ENCODE results near the gene PDGFC.

The PDGFC gene

DNA sequence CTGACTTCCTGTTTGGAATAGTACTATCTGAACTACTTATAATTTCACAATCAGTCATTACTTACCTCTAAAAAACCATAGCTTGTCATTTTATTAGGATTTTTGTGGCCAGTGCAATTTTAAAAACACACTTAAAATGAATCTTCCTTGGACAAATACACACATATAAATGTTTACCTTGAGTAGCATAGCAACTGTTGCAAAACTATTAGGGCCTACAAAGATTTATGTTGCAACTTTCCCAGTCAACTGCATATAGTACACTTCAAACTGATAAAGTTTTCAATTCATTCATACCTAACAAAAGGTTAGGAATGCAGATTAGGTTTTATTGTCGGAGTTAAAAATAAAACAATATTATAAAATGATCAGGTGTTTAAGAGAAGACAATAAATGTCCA is 193.0 kb downstream of the PDGFC start:
- Histone ChIP-seq H3K27ac (ENCODE audit: insufficient read depth in 1 of 2, low read depth in 1 of 2, low read length in 2 of 2, poor library complexity in 1 of 2, severe bottlenecking in 2 of 2) (no peak overlapping the region), H3K36me3 (ENCODE audit: control insufficient read depth in 4 of 4, insufficient read depth in 4 of 4, low read length in 3 of 4) (peaks cover 4 to 7% (median 4%) of the 10 kb centered on the region in 4 experiments), H3K9me3 (ENCODE audit: control extremely low read depth in 1 of 5, control insufficient read depth in 4 of 5, insufficient read depth in 2 of 5, low read depth in 1 of 5, low read length in 4 of 5) (peaks cover 0 to 2% (median 0%) of the 10 kb centered on the region in 5 experiments), H3K4me1 (ENCODE audit: control extremely low read depth in 1 of 4, control insufficient read depth in 4 of 4, insufficient read depth in 4 of 4, low read length in 3 of 4) (peaks cover 9 to 26% (median 12%) of the 10 kb centered on the region in 4 experiments), H3K4me3 (ENCODE audit: control insufficient read depth in 1 of 7, extremely low read depth in 1 of 7, insufficient read depth in 4 of 7, low read depth in 2 of 7, low read length in 6 of 7) (no peak overlapping the region), H3K27me3 (replicated peaks in 2 of 5; ENCODE audit: control insufficient read depth in 4 of 5, insufficient read depth in 5 of 5, low read length in 4 of 5) (no peaks in the 10 kb centered on the region)
- ChIA-PET POLR2A (interaction anchor here (0.6 kb wide), 1 partner anchor 281 kb away, joined by 4 read pairs; no protein-coding TSS in a partner anchor), CTCF (interaction anchor here (1.0 kb wide), 1 partner anchor 9 kb away, joined by 3 read pairs; no protein-coding TSS in a partner anchor)
- WGBS (ENCODE audit: insufficient coverage) = no CpG with 5 or more reads among the region's 1 CpG
- peak in 2 of 3 donors; percentile 46 to 64 for DNase-seq

DNA sequence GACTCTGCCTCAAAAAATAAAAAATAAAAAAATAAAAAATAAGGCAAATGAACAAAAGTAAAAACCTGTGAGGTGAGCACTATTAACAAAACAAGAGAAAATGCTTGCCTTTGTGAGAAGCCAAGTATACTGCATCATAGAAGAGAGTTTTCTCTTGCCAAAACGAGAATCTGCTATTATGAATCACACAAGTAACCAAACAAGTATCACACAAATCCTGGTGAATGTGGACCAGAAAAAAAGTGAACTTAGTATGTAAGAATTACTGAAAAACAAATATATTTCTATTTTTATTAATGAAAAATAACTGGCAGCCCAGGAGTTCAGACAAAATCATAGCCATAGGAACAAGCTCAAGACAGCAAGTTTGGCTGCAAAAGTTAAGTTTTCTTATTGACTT is 193.5 kb downstream of the PDGFC start:
- DNase-seq = no peak
- Histone ChIP-seq H3K27me3 (replicated peaks in 2 of 5; ENCODE audit: control insufficient read depth in 4 of 5, insufficient read depth in 5 of 5, low read length in 4 of 5) (no peaks in the 10 kb centered on the region), H3K27ac (ENCODE audit: insufficient read depth in 1 of 2, low read depth in 1 of 2, low read length in 2 of 2, poor library complexity in 1 of 2, severe bottlenecking in 2 of 2) (no peak overlapping the region), H3K9me3 (ENCODE audit: control extremely low read depth in 1 of 5, control insufficient read depth in 4 of 5, insufficient read depth in 2 of 5, low read depth in 1 of 5, low read length in 4 of 5) (peaks cover 0 to 2% (median 0%) of the 10 kb centered on the region in 5 experiments), H3K36me3 (ENCODE audit: control insufficient read depth in 4 of 4, insufficient read depth in 4 of 4, low read length in 3 of 4) (peaks cover 0 to 7% (median 4%) of the 10 kb centered on the region in 4 experiments), H3K4me1 (ENCODE audit: control extremely low read depth in 1 of 4, control insufficient read depth in 4 of 4, insufficient read depth in 4 of 4, low read length in 3 of 4) (peaks cover 9 to 26% (median 12%) of the 10 kb centered on the region in 4 experiments), H3K4me3 (ENCODE audit: control insufficient read depth in 1 of 7, extremely low read depth in 1 of 7, insufficient read depth in 4 of 7, low read depth in 2 of 7, low read length in 6 of 7) (no peak overlapping the region)
- POLR2A ChIA-PET = no interaction called here
- CTCF ChIA-PET = interaction anchor here (1.0 kb wide), 1 partner anchor 9 kb away, joined by 3 read pairs; no protein-coding TSS in a partner anchor
- no CpG with 5 or more reads among the region's 1 CpG for WGBS (ENCODE audit: insufficient coverage)

DNA sequence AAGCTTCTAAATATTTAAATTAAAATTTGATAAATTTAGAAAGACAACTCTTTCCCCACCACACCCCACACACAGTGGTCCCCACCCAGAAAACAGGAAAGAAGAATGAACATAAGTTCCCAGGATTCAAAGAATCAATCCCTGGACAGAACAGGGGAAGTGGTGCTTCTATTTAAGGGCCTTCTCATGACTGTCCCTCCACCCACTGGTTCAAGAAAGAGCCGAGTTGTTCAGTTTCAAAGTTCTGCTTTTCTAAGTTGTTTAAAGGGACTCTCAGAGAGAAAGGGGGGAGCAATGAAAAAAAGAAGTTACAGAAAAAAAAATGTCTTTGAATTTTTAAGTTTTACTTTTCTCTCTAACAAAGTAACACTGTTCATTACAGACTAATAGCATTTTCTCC is 195.8 kb downstream of the PDGFC start:
- POLR2A ChIA-PET = no interaction called here
- Histone ChIP-seq H3K9me3 (ENCODE audit: control extremely low read depth in 1 of 5, control insufficient read depth in 4 of 5, insufficient read depth in 2 of 5, low read depth in 1 of 5, low read length in 4 of 5) (peaks cover 0 to 2% (median 0%) of the 10 kb centered on the region in 5 experiments), H3K4me3 (ENCODE audit: control insufficient read depth in 1 of 7, extremely low read depth in 1 of 7, insufficient read depth in 4 of 7, low read depth in 2 of 7, low read length in 6 of 7) (no peak overlapping the region), H3K27ac (ENCODE audit: insufficient read depth in 1 of 2, low read depth in 1 of 2, low read length in 2 of 2, poor library complexity in 1 of 2, severe bottlenecking in 2 of 2) (no peak overlapping the region), H3K36me3 (ENCODE audit: control insufficient read depth in 4 of 4, insufficient read depth in 4 of 4, low read length in 3 of 4) (peaks cover 0 to 5% (median 2%) of the 10 kb centered on the region in 4 experiments), H3K27me3 (replicated peaks in 2 of 5; ENCODE audit: control insufficient read depth in 4 of 5, insufficient read depth in 5 of 5, low read length in 4 of 5) (no peaks in the 10 kb centered on the region), H3K4me1 (ENCODE audit: control extremely low read depth in 1 of 4, control insufficient read depth in 4 of 4, insufficient read depth in 4 of 4, low read length in 3 of 4) (peaks cover 9 to 37% (median 19%) of the 10 kb centered on the region in 4 experiments)
- 0% methylated on average over 1 of the region's 1 CpG for WGBS (ENCODE audit: insufficient coverage)
- CTCF ChIA-PET = interaction anchor here (1.2 to 1.3 kb wide), 2 partner anchors 8 to 19 kb away, joined by 3 to 6 read pairs; no protein-coding TSS in a partner anchor
- peak; percentile 13 to 74 (median 66) for DNase-seq

DNA sequence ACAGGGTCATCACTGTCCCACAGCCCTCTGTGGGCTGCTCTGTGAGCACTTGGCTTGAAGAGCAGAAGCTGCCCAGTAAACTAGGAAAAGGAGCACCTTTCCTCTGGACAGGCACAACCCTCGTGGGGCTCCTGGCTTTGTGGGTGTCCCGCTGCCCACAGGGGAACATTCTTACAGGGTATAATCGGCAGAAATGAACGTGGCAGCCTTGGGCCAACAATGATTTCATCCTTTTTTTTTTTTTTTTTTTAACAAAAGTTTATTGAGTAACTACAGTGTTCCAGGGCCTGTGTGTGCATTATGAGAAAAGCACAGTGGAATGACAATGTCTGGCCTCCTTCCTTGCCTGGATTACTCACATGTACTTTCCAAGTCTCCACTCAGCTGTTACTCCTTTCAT is 197.2 kb downstream of the PDGFC start:
- DNase-seq = no peak
- Histone ChIP-seq H3K9me3 (ENCODE audit: control extremely low read depth in 1 of 5, control insufficient read depth in 4 of 5, insufficient read depth in 2 of 5, low read depth in 1 of 5, low read length in 4 of 5) (no peaks in the 10 kb centered on the region), H3K4me3 (ENCODE audit: control insufficient read depth in 1 of 7, extremely low read depth in 1 of 7, insufficient read depth in 4 of 7, low read depth in 2 of 7, low read length in 6 of 7) (no peak overlapping the region), H3K27me3 (replicated peaks in 2 of 5; ENCODE audit: control insufficient read depth in 4 of 5, insufficient read depth in 5 of 5, low read length in 4 of 5) (no peaks in the 10 kb centered on the region), H3K36me3 (ENCODE audit: control insufficient read depth in 4 of 4, insufficient read depth in 4 of 4, low read length in 3 of 4) (peaks cover 0 to 4% (median 0%) of the 10 kb centered on the region in 4 experiments), H3K27ac (ENCODE audit: insufficient read depth in 1 of 2, low read depth in 1 of 2, low read length in 2 of 2, poor library complexity in 1 of 2, severe bottlenecking in 2 of 2) (no peak overlapping the region), H3K4me1 (ENCODE audit: control extremely low read depth in 1 of 4, control insufficient read depth in 4 of 4, insufficient read depth in 4 of 4, low read length in 3 of 4) (peaks cover 9 to 37% (median 21%) of the 10 kb centered on the region in 4 experiments)
- ChIA-PET CTCF (no interaction called here), POLR2A (no interaction called here)
- 87% methylated on average over 2 of the region's 4 CpGs for WGBS (ENCODE audit: insufficient coverage)

DNA sequence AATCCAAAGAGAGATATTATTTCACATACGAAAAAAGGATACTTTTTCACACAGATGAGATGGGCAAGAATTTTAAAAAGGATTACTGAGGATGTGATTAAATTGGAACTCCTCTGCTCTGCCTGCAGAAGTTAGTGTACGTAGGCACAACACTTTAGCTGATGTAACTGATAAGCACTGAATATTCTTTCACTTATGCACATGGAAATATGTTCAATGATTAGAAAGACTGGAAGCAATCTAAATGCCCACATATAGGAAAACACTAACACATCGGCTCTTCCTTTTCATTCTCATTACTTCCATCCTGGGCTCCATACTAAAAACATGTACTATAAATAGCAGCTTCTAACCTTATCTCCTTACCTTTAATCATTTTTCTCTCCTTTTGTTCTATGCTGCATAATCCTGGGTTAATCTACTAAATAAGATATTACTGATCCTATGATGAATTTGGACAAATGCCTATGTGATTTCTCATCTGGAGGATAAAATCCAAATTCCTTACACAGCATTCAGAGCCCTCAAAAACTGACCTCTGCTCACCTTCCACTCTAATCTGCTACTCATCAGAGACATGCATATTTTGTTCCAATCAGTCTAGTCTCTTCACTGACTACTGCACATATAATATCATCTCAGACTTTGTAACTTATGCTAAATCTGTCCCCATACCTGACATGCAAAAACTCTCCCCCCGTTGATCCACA is 197.8 kb downstream of the PDGFC start:
- H3K27me3 ChIP-seq (replicated peaks in 2 of 5; ENCODE audit: control insufficient read depth in 4 of 5, insufficient read depth in 5 of 5, low read length in 4 of 5) = no peaks in the 10 kb centered on the region
- H3K27ac ChIP-seq (ENCODE audit: insufficient read depth in 1 of 2, low read depth in 1 of 2, low read length in 2 of 2, poor library complexity in 1 of 2, severe bottlenecking in 2 of 2) = no peak overlapping the region
- H3K4me3 ChIP-seq (ENCODE audit: control insufficient read depth in 1 of 7, extremely low read depth in 1 of 7, insufficient read depth in 4 of 7, low read depth in 2 of 7, low read length in 6 of 7) = no peak overlapping the region
- H3K4me1 ChIP-seq (ENCODE audit: control extremely low read depth in 1 of 4, control insufficient read depth in 4 of 4, insufficient read depth in 4 of 4, low read length in 3 of 4) = peaks cover 9 to 34% (median 19%) of the 10 kb centered on the region in 4 experiments
- peaks cover 0 to 2% (median 0%) of the 10 kb centered on the region in 4 experiments for H3K36me3 ChIP-seq (ENCODE audit: control insufficient read depth in 4 of 4, insufficient read depth in 4 of 4, low read length in 3 of 4)
- 100% methylated on average over 1 of the region's 4 CpGs for WGBS (ENCODE audit: insufficient coverage)
- ChIA-PET POLR2A (no interaction called here), CTCF (no interaction called here)
- no peaks in the 10 kb centered on the region for H3K9me3 ChIP-seq (ENCODE audit: control extremely low read depth in 1 of 5, control insufficient read depth in 4 of 5, insufficient read depth in 2 of 5, low read depth in 1 of 5, low read length in 4 of 5)
- DNase-seq = no peak

DNA sequence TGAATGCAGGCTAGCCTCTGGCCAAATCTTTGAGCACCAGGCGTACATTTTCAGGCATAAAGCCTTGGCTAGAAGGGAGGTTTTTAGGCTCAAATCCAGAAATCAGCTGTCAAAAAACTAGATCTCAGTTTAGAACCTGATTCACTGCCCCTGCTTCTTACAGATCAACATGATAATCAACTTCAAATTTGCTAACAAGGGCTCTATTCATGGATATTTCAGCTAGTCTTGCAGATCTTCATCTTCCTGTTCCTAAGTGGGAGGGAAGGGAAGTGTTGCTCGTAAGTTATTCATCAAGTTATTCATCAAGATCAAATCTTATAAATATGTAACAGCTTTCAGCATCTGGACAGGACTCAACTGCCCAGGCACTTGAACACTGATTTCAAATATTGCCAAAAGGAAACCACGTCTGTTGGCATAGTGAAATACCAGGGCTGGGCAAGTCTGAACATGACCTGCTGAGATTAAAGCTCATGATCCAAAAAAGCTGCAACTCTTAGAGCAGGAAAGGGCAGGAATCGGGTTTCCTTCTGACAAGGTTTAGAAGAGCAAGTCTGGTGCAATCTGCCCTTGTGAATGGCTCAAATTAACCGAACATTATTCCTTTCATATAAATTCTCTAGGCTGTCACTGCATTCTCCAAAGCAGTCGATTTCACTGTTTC is 200.3 kb downstream of the PDGFC start:
- DNase-seq = no peak
- no peaks in the 10 kb centered on the region for H3K9me3 ChIP-seq (ENCODE audit: control extremely low read depth in 1 of 5, control insufficient read depth in 4 of 5, insufficient read depth in 2 of 5, low read depth in 1 of 5, low read length in 4 of 5)
- H3K4me3 ChIP-seq (ENCODE audit: control insufficient read depth in 1 of 7, extremely low read depth in 1 of 7, insufficient read depth in 4 of 7, low read depth in 2 of 7, low read length in 6 of 7) = peak overlapping the region in 1 of 7 experiments; percentile 25
- peaks cover 3 to 21% (median 16%) of the 10 kb centered on the region in 4 experiments for H3K4me1 ChIP-seq (ENCODE audit: control extremely low read depth in 1 of 4, control insufficient read depth in 4 of 4, insufficient read depth in 4 of 4, low read length in 3 of 4)
- peaks cover 0 to 6% (median 0%) of the 10 kb centered on the region in 4 experiments for H3K36me3 ChIP-seq (ENCODE audit: control insufficient read depth in 4 of 4, insufficient read depth in 4 of 4, low read length in 3 of 4)
- no peak overlapping the region for H3K27ac ChIP-seq (ENCODE audit: insufficient read depth in 1 of 2, low read depth in 1 of 2, low read length in 2 of 2, poor library complexity in 1 of 2, severe bottlenecking in 2 of 2)
- 49% methylated on average over 2 of the region's 6 CpGs for WGBS (ENCODE audit: insufficient coverage)
- H3K27me3 ChIP-seq (replicated peaks in 2 of 5; ENCODE audit: control insufficient read depth in 4 of 5, insufficient read depth in 5 of 5, low read length in 4 of 5) = no peaks in the 10 kb centered on the region
- POLR2A ChIA-PET = no interaction called here
- CTCF ChIA-PET = no interaction called here

DNA sequence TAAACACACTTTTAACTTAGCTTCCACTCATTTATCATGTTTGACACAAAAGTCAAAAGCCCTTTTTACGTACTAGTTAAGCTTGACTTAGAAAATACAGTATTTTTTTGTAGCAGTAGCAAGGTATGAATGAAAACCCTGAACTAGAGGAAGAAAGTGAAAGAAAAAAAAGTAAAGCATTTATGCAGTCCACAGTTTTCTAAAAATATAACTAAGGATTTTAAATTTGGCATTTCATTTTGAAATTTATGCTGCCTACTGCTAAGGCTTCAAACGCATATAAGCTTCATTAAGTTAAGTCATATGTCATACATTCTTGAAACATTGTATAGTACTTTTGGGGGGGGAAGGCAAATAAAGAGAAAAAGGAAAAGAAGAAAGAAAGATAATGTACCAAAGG is 201.5 kb downstream of the PDGFC start:
- Histone ChIP-seq H3K27ac (ENCODE audit: insufficient read depth in 1 of 2, low read depth in 1 of 2, low read length in 2 of 2, poor library complexity in 1 of 2, severe bottlenecking in 2 of 2) (no peak overlapping the region), H3K9me3 (ENCODE audit: control extremely low read depth in 1 of 5, control insufficient read depth in 4 of 5, insufficient read depth in 2 of 5, low read depth in 1 of 5, low read length in 4 of 5) (no peaks in the 10 kb centered on the region), H3K27me3 (replicated peaks in 2 of 5; ENCODE audit: control insufficient read depth in 4 of 5, insufficient read depth in 5 of 5, low read length in 4 of 5) (no peaks in the 10 kb centered on the region), H3K36me3 (ENCODE audit: control insufficient read depth in 4 of 4, insufficient read depth in 4 of 4, low read length in 3 of 4) (peaks cover 0 to 6% (median under 1%) of the 10 kb centered on the region in 4 experiments), H3K4me3 (ENCODE audit: control insufficient read depth in 1 of 7, extremely low read depth in 1 of 7, insufficient read depth in 4 of 7, low read depth in 2 of 7, low read length in 6 of 7) (no peak overlapping the region), H3K4me1 (ENCODE audit: control extremely low read depth in 1 of 4, control insufficient read depth in 4 of 4, insufficient read depth in 4 of 4, low read length in 3 of 4) (peaks cover 0 to 11% (median 8%) of the 10 kb centered on the region in 4 experiments)
- DNase-seq = no peak
- WGBS (ENCODE audit: insufficient coverage) = no CpG with 5 or more reads among the region's 2 CpGs
- ChIA-PET CTCF (interaction anchor here (1.0 to 1.2 kb wide), 2 partner anchors 8 to 12 kb away, joined by 3 read pairs; no protein-coding TSS in a partner anchor), POLR2A (no interaction called here)

All from common myeloid progenitor, CD34-positive (primary cell).